M059J (cell line): ENCODE results near the gene GPSM1. TPM values are rescaled to one million over a fixed set of nuclear protein-coding genes. Genes with fewer than 3 reads are reported as not detected.
"Not testable (repeated sequence)": the region's sequence is repeated elsewhere in the genome, so short reads cannot be mapped to it uniquely, and the experiment has no call there.

Experiments used
- DNase-seq: peaks from one replicate; pipeline ENCODE4 v3.0.0-alpha.2; 2012; ENCODE audit warnings: low read depth
- total RNA-seq: library from RNA; depleted of rRNA; stranded (reverse); fragments of >200 nt; shearing (Covaris generic); gene quantifications from 2 replicates; pipeline ENCODE4 v1.2.3, GENCODE V29; 2014

Gene GPSM1
- total RNA-seq, 1 experiment from 2014 or later: 12.5 TPM

DNA sequence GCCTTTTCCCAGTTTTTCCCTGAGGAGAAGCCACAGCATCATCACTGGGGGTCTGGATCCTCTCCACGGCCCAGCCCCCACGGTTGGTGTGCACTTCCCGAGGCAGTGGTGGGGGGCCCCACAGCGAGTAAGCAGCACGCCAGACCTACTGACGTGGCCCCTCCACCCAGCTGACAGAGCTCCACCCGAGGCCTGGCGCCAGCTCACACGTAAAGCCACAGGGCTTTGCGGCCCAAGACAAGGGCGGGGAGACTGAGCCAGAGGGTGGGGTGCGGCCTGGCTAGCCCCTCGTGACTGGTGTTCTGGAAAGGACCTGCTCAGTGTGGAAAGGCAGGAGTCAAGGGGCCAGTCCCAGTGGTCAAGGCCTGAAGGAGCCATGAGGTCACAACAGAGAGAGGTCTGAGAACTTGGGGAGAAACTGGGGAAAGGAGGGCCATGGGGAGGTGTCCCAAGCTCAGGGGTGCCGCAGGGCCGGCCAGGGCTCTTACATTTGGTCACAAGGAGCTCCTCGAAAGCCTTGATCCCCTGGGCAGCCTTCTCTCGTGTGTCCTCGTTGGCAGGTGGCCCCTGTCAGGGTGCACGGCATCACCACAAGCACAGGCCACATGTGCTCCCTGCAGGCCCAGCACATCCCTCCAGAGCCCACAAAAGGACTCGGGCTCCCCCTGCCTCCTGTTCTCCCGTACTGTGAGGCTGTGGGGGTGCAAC lies 67.1 kb downstream of the GPSM1 start:
- DNase-seq: no peak

DNA sequence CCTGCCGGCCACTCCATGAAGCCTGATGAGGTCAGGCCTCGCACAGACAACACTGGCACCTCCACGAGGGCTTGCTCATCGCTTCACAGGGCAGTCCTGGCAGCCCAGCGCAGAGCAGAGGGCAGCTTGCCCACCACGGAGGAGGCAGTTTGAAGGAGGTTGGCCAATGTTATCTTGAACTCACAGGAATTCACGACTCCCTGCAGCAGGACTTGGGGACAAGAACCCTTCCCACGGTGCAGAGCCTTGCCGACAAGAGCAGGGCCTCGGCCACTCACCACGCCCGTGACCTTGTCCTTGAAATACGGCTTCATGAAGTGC lies 67.6 kb downstream of the GPSM1 start:
- DNase-seq: no peak

DNA sequence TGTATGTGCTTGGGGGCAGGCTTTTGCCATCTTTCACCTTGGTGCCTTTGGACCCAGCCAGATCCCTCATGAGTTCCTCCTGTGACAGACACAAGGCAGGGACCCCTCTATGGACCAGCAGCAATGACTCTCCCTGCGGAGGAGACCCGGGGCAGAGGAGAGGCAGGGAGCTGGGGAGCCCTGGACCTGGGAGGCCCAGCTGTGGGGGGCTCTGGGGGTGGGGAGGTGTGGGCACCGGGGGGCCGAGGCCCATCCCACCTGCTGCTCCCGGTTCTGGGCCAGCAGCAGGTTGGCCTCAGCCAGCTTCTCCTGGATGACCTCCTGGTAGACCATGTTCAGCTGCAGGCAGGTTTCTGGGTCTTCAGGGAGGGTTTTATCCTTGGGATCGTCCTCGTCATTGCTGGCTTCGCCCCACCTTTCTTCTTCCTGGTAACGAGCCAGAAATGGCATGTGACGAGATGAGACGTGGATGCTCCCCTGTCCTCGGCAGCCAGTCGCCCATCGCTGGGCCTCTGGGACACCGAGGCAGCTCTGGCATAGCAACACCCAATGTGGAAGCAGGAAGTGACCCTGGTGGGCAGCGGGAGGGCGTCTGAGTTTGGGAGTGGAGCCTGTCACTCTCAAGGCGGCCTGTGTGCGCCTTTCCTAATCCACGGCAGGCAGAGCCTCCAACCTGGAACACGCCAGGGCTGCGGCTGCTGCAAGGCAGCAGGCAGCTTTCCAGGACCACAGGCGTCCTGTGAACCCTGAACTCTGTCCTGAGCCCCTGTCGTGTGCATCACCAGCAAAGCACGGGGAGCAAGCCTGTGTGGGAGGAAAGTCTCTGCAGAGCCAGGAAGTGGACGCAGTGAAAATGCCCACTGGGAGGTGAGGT lies 68.2 kb downstream of the GPSM1 start:
- no peak for DNase-seq

DNA sequence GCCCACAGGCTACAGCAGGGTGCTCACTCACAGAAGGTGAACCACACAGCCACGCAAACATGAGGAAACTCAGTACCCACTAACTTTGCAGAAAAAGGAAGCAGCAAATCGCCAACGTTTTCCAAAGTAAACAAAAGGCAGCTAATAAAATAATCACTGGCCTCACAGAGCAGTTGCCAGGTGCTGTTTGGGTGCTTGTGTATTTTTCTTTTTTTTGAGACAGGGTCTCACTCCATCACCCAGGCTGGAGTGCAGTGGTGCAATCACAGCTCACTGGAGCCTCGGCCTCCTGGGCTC lies 68.8 kb downstream of the GPSM1 start:
- no peak for DNase-seq

DNA sequence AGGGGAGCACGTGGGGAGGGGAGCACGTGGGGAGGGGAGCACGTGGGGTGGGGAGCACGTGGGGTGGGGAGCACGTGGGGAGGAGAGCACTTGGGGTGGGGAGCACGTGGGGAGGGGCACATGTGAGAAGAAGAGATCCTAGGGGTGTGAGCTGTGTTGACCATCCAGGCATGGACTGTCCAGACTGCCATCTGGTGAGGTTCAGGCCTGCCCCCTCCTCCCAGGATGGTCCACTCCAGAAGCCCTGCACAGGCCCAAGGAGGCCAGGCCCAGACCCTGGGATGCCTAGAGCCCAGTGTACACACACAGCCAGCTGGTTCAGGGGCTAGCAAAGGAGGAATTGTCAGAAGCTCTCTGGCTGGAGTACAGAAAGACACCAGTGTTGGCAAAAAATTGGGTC lies 70.3 kb downstream of the GPSM1 start:
- DNase-seq: no peak

DNA sequence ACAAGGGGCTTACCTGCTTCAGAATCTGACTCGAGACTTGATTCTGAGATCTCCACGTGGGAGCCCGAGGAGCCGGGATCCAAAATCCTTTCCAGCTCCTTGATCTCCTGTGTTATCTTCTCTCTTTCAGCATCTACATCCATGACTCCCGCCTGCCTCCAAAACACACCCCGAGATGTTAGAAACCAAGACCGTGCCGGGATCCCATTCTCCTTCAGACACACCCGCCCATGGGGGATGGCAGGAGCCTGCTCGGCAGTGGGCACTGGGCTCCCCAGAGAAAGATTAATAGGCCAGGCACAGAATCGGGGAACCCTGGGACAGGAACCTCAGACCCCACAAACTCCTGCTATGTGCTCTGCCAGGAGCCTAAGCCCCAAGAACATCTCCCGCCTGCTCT lies 70.9 kb downstream of the GPSM1 start:
- no peak for DNase-seq

DNA sequence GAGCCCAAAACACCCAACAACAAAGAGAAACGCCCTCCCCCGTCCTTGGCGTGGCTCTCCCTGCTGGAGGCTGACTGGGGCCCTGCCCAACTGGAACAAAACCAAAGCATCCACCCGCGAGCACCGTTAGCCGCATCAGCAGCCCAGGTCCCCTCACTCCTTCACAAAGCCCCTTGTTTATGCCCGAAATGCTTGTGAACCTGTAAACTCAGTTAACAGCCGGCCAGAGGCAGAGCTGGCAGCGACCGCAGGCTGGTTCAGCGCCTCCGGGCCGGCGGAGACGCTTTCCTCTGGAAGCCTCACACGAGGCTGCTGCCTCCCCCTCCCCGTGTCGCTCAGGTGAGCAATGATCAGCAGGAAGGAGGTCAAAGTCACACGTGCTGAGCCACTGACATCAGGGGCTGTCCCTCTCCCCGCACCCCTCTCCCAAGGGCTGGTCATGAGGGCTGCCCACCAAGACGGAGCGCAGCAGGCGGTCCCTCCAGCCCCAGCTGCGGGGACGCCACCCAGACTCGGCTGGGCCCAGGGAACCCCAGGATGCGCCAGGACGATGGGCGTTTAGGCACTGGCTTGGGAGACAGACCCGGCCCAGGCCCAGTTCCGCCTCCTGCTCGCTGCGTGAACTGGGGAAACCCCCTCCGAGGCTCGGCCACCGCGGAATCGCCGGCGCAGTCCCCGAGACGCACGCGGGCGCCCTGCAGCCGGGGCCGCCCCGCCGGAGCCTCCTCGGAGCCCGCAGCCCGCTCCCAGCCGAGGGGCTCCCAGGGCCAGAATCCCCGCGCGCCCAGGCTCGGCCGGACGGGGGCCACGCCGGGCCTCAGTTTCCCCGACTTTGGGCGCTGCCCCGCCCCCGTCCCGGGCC lies 72.1 kb downstream of the GPSM1 start:
- DNase-seq: peak; percentile 20

DNA sequence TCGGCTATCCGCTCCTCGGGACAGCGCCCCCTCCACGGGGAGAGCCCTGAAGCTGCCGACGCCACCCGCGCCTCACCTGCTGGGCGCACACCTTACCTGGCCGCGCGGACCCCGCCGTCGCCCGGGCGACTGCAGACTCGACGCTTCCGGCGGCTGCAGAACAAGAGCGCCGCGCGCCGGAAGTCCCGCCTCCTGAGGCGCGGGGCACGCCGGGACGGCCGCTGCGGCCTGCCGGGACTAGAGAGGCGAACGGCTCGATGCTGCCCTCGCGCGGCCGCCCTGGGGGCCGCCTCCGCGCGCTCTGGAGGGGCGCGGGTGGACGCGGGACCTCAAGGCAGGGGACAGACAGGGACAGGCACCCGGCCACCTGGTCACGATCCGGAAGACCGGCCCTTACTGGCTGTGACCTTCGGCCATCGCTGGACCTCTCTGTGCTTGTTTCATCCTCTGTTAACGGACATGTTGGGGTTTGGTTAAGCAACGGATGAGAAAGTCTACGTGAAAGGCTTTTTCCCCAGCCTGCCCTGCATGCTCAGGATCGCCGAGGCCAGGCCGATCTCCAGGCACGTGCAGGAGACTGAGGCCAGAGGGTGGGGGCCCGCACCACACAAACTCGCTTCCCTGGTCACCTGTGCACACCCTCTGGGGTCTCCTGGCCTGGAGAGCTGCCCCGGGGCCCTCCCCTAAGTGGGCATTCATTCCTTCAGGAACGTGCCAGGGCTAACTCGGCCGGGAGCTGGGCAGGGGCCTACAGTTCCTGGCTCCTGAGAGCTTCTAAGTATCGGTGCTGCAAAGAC lies 72.9 kb downstream of the GPSM1 start, which contains the start of gene SNAPC4:
TSS of gene SNAPC4 (minus strand) at position 133 of the 797 bp plus-strand sequence. CDS start 1,742 bp downstream, outside the sequence.
- peak; percentile 85 for DNase-seq

DNA sequence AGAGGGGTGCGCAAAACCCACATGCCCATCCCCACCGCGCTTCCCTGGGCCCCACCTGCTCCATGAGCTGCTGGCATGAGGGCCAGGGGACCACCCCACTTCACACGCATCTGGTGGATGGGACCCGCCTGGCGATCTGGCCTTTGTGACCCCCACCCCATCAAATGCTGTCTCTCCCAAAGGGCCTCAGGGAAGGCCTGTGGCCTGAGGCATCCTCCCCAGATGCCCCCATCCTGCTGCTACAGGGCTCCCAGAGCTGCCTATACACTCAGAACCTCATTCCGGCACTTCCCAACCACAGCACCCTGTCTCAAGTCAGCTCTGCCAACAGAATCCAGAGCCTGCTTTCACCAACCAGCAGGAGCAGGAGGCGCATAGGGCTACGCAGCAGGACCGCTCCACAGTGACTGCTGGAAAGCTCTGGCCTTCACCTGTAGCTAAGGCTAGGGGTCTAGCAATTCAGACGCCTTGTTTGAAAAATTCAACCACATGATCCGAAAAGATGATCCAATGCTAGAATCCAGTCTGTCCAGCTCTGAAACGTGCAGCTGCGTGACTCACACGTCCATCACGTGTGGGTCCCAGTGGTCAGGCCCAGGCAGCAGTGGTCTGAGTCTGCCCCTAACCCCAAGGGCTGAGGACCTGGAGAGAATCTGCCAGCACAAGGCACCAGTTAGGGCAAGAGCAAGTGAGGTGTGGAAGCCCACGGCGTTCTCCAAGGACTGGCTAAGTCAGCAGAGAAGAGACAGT lies 74.0 kb downstream of the GPSM1 start:
- DNase-seq: peak; percentile 39

DNA sequence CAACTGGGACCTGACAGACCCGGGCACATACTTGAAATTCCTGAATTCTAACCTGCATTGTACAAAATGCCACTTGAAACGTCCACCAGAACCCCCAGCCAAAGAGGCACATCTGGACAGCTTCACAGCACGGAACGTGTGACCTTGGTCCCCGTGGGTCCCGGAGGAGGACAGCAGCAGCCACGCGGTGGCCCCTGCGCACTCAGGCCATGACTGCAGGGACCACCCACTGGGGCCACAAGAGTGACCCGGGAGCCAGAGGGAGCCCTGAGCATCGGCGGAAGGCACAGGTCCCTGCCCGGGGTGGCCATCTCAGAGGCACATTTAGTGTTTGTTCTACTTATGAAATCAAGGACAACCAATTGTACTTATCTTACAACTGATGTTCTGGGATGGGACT lies 74.7 kb downstream of the GPSM1 start:
- no peak for DNase-seq

DNA sequence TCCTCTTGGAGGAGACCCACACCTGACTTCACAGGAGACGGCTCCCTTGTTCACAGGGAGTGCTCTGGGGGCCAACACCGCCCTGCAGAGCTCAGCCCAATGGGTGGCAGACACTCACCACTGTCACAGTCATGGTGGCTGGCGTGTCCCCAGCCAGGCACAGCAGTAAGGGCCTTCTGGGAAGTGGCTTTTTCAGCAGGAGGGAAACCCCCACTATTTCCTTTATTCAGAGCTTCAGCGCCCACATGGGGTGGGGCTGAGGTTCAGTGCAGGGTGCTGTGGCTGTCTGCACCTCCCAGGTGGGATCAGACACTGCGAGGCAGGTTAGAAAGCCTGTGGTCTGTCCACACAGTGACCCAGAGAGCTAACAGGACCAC lies 76.2 kb downstream of the GPSM1 start:
- DNase-seq: no peak

DNA sequence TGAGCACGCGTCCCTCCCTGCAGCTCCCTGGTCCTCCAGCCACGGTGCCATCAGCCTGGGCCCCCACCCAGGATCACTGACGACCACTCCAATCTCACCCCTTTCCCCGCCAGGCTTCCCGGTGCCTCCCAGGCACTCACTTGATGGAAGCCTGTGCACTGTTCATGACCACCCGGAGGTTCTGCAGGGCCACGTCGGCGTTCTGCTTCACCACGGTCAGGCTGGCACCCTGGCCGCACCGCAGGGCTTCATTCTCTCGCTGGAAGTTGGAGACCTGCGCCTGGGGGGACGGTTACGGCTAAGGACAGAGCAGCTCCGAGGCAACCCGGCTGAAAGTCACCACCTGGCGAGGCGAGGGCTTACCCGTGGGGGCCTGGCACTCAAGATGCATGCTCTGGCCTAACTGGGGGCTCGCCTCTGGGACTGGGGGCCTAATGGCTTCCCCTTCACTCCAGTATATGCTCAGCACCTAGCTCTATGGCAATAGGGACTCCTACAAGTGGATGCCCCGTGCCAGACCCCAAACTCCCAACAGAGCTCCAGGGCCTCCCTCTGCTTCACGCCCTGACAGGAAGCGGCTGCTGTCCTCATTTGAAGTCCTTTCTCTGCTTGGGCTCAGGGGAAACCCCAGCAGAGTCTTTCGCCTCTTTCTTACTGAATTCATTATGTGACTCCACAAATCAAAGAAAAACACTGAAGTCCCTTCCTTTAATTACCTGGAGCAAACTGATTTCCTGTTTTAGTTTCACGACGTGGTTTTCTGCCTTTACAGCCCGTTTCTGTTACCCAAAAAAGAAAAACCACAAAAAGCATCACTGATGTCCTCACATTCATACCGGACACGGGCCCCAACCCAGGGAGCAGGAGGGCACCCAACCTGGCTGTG lies 76.8 kb downstream of the GPSM1 start:
- DNase-seq: no peak

DNA sequence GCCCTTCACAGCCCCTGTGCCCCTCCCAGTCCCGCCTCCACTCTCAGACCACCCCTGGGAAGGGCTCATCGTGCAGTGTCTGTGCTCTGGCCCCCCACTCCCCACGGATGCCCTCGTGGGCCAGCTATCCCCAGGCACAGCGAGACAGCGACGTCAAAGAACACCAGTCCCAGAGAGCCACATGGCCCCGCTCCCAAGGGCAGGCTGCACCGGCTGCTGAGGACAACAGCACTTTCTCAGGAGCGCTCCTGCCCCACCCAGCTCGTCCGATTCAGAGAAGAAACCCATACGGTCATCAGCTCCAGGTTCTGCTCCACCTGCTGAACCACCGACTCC lies 77.4 kb downstream of the GPSM1 start:
- no peak for DNase-seq

DNA sequence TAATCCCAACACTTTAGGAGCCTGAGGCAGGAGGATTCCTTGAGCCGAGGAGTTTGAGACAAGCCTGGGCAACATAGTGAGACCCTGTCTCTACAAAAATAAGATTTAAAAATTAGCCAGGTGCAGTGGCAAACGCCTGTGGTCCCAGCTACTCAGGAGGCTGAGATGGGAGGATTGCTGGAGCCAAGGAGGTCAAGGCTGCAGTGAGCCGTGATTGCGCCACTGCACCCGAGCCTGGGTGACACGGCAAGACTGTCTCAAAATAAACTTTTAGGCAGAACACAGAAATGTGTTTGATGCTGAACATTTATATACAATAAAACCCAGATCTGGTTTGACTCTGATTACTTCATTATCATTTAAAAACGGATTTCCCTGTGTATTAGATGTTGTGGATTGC lies 78.1 kb downstream of the GPSM1 start:
- DNase-seq: no peak

DNA sequence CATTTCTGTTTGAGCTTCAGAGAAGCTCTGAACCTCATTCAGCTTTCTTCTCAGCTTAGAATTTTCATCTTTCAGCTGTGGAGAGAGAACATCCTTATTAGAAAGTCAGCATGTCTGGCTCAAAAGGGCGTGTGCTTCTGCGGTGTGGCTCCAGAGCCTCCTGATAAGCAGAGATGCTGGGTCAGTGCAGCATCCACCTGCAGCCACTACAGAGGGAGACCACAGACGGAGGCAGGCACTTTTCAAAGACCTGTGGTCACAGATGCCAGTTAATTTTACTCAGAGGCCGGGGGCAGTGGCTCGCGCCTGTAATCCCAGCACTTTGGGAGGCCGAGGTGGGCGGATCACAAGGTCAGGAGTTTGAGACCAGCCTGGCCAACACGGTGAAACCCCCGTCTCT lies 78.6 kb downstream of the GPSM1 start:
- not testable (repeated sequence) for DNase-seq

DNA sequence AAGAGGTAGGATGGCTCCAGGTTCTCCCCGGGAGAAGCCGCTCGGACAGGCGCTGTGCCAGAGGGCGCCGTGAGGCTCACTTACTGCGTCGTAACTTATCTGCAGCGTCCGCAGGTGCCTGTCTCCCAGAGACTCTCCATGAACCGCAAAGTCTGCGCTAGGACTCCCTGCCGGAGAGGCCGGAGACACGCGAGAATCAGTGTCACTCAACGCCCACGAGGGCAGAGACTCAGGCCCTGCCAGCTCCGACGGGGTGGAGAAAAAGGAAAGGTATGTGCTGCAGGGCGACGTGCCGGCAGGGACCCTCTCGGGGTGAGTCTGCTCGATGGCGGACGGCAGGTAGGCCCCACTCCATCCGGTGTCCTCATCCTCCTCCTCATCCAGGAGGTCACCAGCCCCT lies 79.7 kb downstream of the GPSM1 start:
- DNase-seq: not testable (repeated sequence)

DNA sequence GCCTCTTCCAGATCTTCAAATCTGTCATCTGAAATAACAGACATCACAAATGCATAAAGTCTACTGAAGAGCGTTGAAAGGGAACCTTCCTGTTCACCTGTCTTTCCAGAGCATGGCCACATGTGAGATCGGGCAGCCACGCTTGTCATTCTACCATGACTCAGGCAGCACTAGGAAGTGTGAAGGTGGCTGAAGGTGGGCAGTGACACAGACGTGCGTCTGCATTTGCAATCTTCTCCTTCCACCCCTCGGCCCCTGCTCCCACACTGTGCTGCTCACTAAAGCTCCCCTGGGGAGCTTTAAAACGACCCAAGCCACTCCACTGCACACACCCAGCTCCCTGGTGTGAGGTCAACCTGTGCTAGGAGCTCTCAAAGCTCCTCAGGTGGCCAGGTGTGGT lies 80.6 kb downstream of the GPSM1 start:
- DNase-seq: no peak
